CD14-positive monocyte (primary cell): ENCODE measurements around the gene CNGB1. TPM values are rescaled to one million over a fixed set of nuclear protein-coding genes. Genes with fewer than 3 reads are reported as not detected.

Experiments used
- DNase-seq, 3 donors: peaks; one replicate each; pipeline ENCODE4 v3.0.0-alpha.2; 2011 to 2022
- H2AFZ ChIP-seq: 2 replicates; pipeline ENCODE4 v1.6.0; 2012; ENCODE audit warnings: mild to moderate bottlenecking, low read depth, low read length, inconsistent platforms; ENCODE audit not compliant: insufficient read depth, poor library complexity, severe bottlenecking
- H3K27ac ChIP-seq, 2 donors: 1 replicate in 1 of 2; 2 replicates in 1 of 2; pipeline ENCODE4 v1.5.1; 2012 to 2013; ENCODE audit warnings: low read length in 2 of 2, control low read depth in 1 of 2, inconsistent platforms in 1 of 2, low read depth in 1 of 2, mild to moderate bottlenecking in 1 of 2
- H3K27me3 ChIP-seq, 2 donors: one replicate each; pipeline versions ENCODE4 v1.6.0 to v1.6.1; 2011 to 2013; ENCODE audit warnings: low read length in 2 of 2; ENCODE audit not compliant: control insufficient read depth in 2 of 2, insufficient read depth in 2 of 2
- H3K36me3 ChIP-seq, 2 donors: replicated peaks in 1 of 2; 1 replicate in 1 of 2; 2 replicates in 1 of 2; pipeline versions ENCODE4 v1.5.1 to v1.6.1; 2012 to 2013; ENCODE audit warnings: low read length in 2 of 2, control low read depth in 1 of 2, inconsistent platforms in 1 of 2, mild to moderate bottlenecking in 1 of 2; ENCODE audit not compliant: insufficient read depth in 2 of 2, control insufficient read depth in 1 of 2
- H3K4me1 ChIP-seq, 2 donors: 1 replicate in 1 of 2; 2 replicates in 1 of 2; pipeline versions ENCODE4 v1.5.1 to v1.6.1; 2012 to 2013; ENCODE audit warnings: low read length in 2 of 2, control low read depth in 1 of 2, inconsistent platforms in 1 of 2, mild to moderate bottlenecking in 1 of 2, moderate library complexity in 1 of 2; ENCODE audit not compliant: insufficient read depth in 2 of 2, control insufficient read depth in 1 of 2
- H3K4me2 ChIP-seq: replicated peaks from 2 replicates; pipeline ENCODE3; 2012; ENCODE audit warnings: low read length, moderate library complexity, mild to moderate bottlenecking; ENCODE audit not compliant: poor library complexity, severe bottlenecking; ENCODE audit errors: extremely low read depth
- H3K4me3 ChIP-seq, 3 experiments: fragments of 200-600 bp in 1 of 3; sonication (generic) in 1 of 3; replicated peaks in 1 of 3; 1 replicate in 2 of 3; 2 replicates in 1 of 3; pipeline ENCODE4 v1.5.1; 2011 to 2013; ENCODE audit warnings: low read length in 3 of 3, mild to moderate bottlenecking in 3 of 3, control low read depth in 2 of 3, low read depth in 2 of 3, inconsistent platforms in 1 of 3, moderate library complexity in 1 of 3
- H3K79me2 ChIP-seq: 2 replicates; pipeline ENCODE4 v1.6.0; 2012; ENCODE audit warnings: mild to moderate bottlenecking, control low read depth, inconsistent platforms, low read length, moderate library complexity; ENCODE audit not compliant: insufficient read depth
- H3K9ac ChIP-seq: 2 replicates; pipeline ENCODE4 v1.6.0; 2017; ENCODE audit warnings: low read length, mild to moderate bottlenecking; ENCODE audit not compliant: insufficient read depth, poor library complexity, severe bottlenecking
- H3K9me3 ChIP-seq, 2 donors: replicated peaks in 1 of 2; 1 replicate in 1 of 2; 2 replicates in 1 of 2; pipeline versions ENCODE4 v1.5.1 to v1.6.1; 2012 to 2013; ENCODE audit warnings: low read length in 2 of 2, control low read depth in 1 of 2; ENCODE audit not compliant: control insufficient read depth in 1 of 2, insufficient read depth in 1 of 2
- H4K20me1 ChIP-seq: 2 replicates; pipeline ENCODE4 v1.6.0; 2012; ENCODE audit warnings: mild to moderate bottlenecking, low read length, control low read depth, moderate library complexity; ENCODE audit not compliant: insufficient read depth
- H3K27ac Mint-ChIP-seq, 7 donors: one replicate each; pipeline ENCODE4 v1.8.0; 2020; ENCODE audit warnings: mild to moderate bottlenecking in 7 of 7, mixed read lengths in 7 of 7, moderate library complexity in 6 of 7, inconsistent platforms in 2 of 7
- H3K27me3 Mint-ChIP-seq, 3 donors: one replicate each; pipeline ENCODE4 v1.8.0; 2021 to 2022; ENCODE audit warnings: low read depth in 3 of 3, mild to moderate bottlenecking in 3 of 3, mixed read lengths in 3 of 3, moderate library complexity in 3 of 3, inconsistent platforms in 1 of 3
- H3K36me3 Mint-ChIP-seq, 2 donors: one replicate each; pipeline ENCODE4 v1.8.0; 2020; ENCODE audit warnings: mixed read lengths in 2 of 2, inconsistent platforms in 1 of 2, mild to moderate bottlenecking in 1 of 2
- H3K4me1 Mint-ChIP-seq: one replicate; pipeline ENCODE4 v1.8.0; 2020; ENCODE audit warnings: mild to moderate bottlenecking, mixed read lengths
- H3K4me3 Mint-ChIP-seq, 2 donors: one replicate each; pipeline ENCODE4 v1.8.0; 2020; ENCODE audit warnings: mild to moderate bottlenecking in 2 of 2, mixed read lengths in 2 of 2, moderate library complexity in 1 of 2
- H3K9me3 Mint-ChIP-seq, 7 donors: one replicate each; pipeline ENCODE4 v1.8.0; 2020 to 2022; ENCODE audit warnings: mixed read lengths in 7 of 7, mild to moderate bottlenecking in 6 of 7, moderate library complexity in 6 of 7, inconsistent platforms in 2 of 7
- CTCF ChIP-seq: fragments of 200-600 bp; IDR thresholded peaks from one replicate; pipeline ENCODE4 v1.8.0; 2022; ENCODE audit warnings: antibody characterized with exemption, mild to moderate bottlenecking
- WGBS: methylation state at CpG from one replicate; pipeline ENCODE4 v1.1.5; 2013; ENCODE audit warnings: missing lambda C conversion rate; ENCODE audit not compliant: insufficient coverage; 5-methylcytosine and 5-hydroxymethylcytosine counted together
- intact Hi-C, 2 donors: fragments of 100-400 bp; cut with micrococcal nuclease; formaldehyde crosslinking; loops; one replicate each; pipeline versions ENCODE4 v1.15.0 to v1.15.1; 2023
- polyA plus RNA-seq, 3 donors: library from polyadenylated mRNA; depleted of rRNA in 1 of 3; unstranded in 2 of 3; stranded (reverse) in 1 of 3; fragments of 300-500 nt in 2 of 3; fragments of >200 nt in 1 of 3; fragmentation: Illumina TruSeq in 2 of 3; gene quantifications; 1 replicate in 2 of 3; 2 replicates in 1 of 3; pipeline ENCODE4 v1.2.3, GENCODE V29; 2012 to 2021

Gene CNGB1
- polyA plus RNA-seq, 3 donors, result not detected

GRCh38 chr16:57986196-57986595, 15.3 kb upstream of the CNGB1 start:
- Histone ChIP-seq H3K27me3 (peaks cover 0 to 25% of the 10 kb centered on the region in 2 donors), H4K20me1 (no peaks in the 10 kb centered on the region), H3K9me3 (no peaks in the 10 kb centered on the region), H3K36me3 (no peaks in the 10 kb centered on the region), H3K4me2 (no peak overlapping the region), H3K9ac (no peak overlapping the region), H3K27ac (no peak overlapping the region), H3K4me1 (peaks cover 13 to 15% of the 10 kb centered on the region in 2 donors), H3K79me2 (no peaks in the 10 kb centered on the region), H2AFZ (no peak overlapping the region), H3K4me3 (no peak overlapping the region)
- DNase-seq, result no peak
- H3K9me3 Mint-ChIP-seq, result peaks cover 0 to 19% (median 2%) of the 10 kb centered on the region in 7 donors
- peaks cover 11% of the 10 kb centered on the region for H3K4me1 Mint-ChIP-seq
- peaks cover 0 to 2% of the 10 kb centered on the region in 2 donors for H3K36me3 Mint-ChIP-seq
- WGBS, result 100% methylated on average over 1 of the region's 9 CpGs
- TF ChIP-seq CTCF, result no peak
- H3K27ac Mint-ChIP-seq, result peak overlapping the region in 1 of 7 donors; percentile 66
- peak overlapping the region in 1 of 2 donors; percentile 69 for H3K4me3 Mint-ChIP-seq
- intact Hi-C loops, result no loop called here
- peaks cover 31 to 37% (median 36%) of the 10 kb centered on the region in 3 donors for H3K27me3 Mint-ChIP-seq

- whole genome bisulfite sequencing, result 37% methylated on average over 35 of the region's 62 CpGs
- Histone ChIP-seq H3K27ac (no peak overlapping the region), H4K20me1 (no peaks in the 10 kb centered on the region), H3K9ac (peak overlapping the region; percentile 59), H3K36me3 (no peaks in the 10 kb centered on the region), H3K79me2 (no peaks in the 10 kb centered on the region), H2AFZ (peak overlapping the region; percentile 91), H3K9me3 (no peaks in the 10 kb centered on the region), H3K4me2 (peak overlapping the region; percentile 86), H3K4me3 (peak overlapping the region; percentile 20 to 75 (median 37)), H3K4me1 (peaks cover 13 to 15% of the 10 kb centered on the region in 2 donors), H3K27me3 (peaks cover 0 to 25% of the 10 kb centered on the region in 2 donors)
- peaks cover 31 to 37% (median 36%) of the 10 kb centered on the region in 3 donors for H3K27me3 Mint-ChIP-seq
- DNase-seq, result no peak
- peaks cover 11% of the 10 kb centered on the region for H3K4me1 Mint-ChIP-seq
- H3K9me3 Mint-ChIP-seq, result peaks cover 0 to 19% (median 2%) of the 10 kb centered on the region in 7 donors
- H3K4me3 Mint-ChIP-seq, result peak overlapping the region; percentile 84 to 92
- peak overlapping the region in 2 of 7 donors; percentile 13 to 30 for H3K27ac Mint-ChIP-seq
- intact Hi-C loops, result loop anchor here in 1 of 2 donors (2.0 kb wide), 1 partner anchor 13 kb away; no protein-coding TSS in a partner anchor
- no peak for TF ChIP-seq CTCF
- peaks cover 0 to 2% of the 10 kb centered on the region in 2 donors for H3K36me3 Mint-ChIP-seq
Measured at GRCh38 chr16:57985204-57986181, 14.6 kb upstream of the CNGB1 start.
